PC-9 (cell line): Measurements from ENCODE around the gene RNLS. TPM values are rescaled to one million over a fixed set of nuclear protein-coding genes. Genes with fewer than 3 reads are reported as not detected.
"Not testable (repeated sequence)": the region's sequence is repeated elsewhere in the genome, so short reads cannot be mapped to it uniquely, and the experiment has no call there.

Experiments
- BruUV-seq: library from RNA; stranded (reverse); fragments of 400-500 nt; replicated peaks from 2 replicates; lab custom pipeline; 2021; lab: Mats Ljungman, UMichigan
- CTCF ChIA-PET: fragments of 300-600 bp; sonication (Branson Sonifier 250); formaldehyde crosslinking; loops from one replicate; lab custom pipeline; 2022; ENCODE audit warnings: antibody characterized with exemption; lab: Charles Lee
- POLR2A ChIA-PET: fragments of 300-600 bp; sonication (Branson Sonifier 250); formaldehyde crosslinking; loops from one replicate; lab custom pipeline; 2022; ENCODE audit warnings: antibody characterized with exemption; ENCODE audit not compliant: unreplicated experiment; lab: Charles Lee
- DNase-seq, 2 experiments: peaks; one replicate each; pipeline versions ENCODE4 v3.0.0 to v3.0.0-alpha.2; 2015 to 2022; ENCODE audit warnings: mixed read lengths in 1 of 2
- H2AFZ ChIP-seq: fragments of 200-600 bp; sonication (generic); 2 replicates; pipeline ENCODE4 v1.8.1; 2017; ENCODE audit warnings: antibody characterized with exemption
- H3F3A ChIP-seq: fragments of 200-600 bp; sonication (generic); 2 replicates; pipeline ENCODE4 v1.8.1; 2017; ENCODE audit warnings: antibody characterized with exemption, mild to moderate bottlenecking, low read depth; ENCODE audit not compliant: insufficient read depth
- H3K27ac ChIP-seq: fragments of 200-600 bp; sonication (generic); 2 replicates; pipeline ENCODE4 v1.6.1; 2016; ENCODE audit warnings: mixed run types
- H3K27me3 ChIP-seq: fragments of 200-600 bp; sonication (generic); 2 replicates; pipeline ENCODE4 v1.6.1; 2016; ENCODE audit warnings: low read depth, mixed run types; ENCODE audit not compliant: insufficient read depth
- H3K36me3 ChIP-seq: fragments of 200-600 bp; sonication (generic); 2 replicates; pipeline ENCODE4 v1.6.1; 2016; ENCODE audit warnings: low read depth, mixed run types
- H3K4me1 ChIP-seq: fragments of 200-600 bp; sonication (generic); replicated peaks from 2 replicates; pipeline ENCODE4 v1.6.1; 2016; ENCODE audit warnings: mixed run types; ENCODE audit not compliant: insufficient read depth
- H3K4me2 ChIP-seq: fragments of 200-600 bp; sonication (generic); 2 replicates; pipeline ENCODE4 v1.6.1; 2017; ENCODE audit warnings: mixed run types
- H3K4me3 ChIP-seq: fragments of 200-600 bp; sonication (generic); 2 replicates; pipeline ENCODE4 v1.6.1; 2016; ENCODE audit warnings: mixed run types
- H3K79me2 ChIP-seq: fragments of 200-600 bp; sonication (generic); 2 replicates; pipeline ENCODE4 v1.6.1; 2017; ENCODE audit warnings: low read depth, mixed run types
- H3K9me2 ChIP-seq: fragments of 200-600 bp; sonication (generic); 2 replicates; pipeline ENCODE4 v1.8.1; 2017; ENCODE audit warnings: mild to moderate bottlenecking; ENCODE audit not compliant: insufficient read depth
- H3K9me3 ChIP-seq: fragments of 200-600 bp; sonication (generic); 2 replicates; pipeline ENCODE4 v1.8.1; 2016; ENCODE audit warnings: low read depth; ENCODE audit not compliant: insufficient read depth
- H4K20me1 ChIP-seq: fragments of 200-600 bp; sonication (generic); 2 replicates; pipeline ENCODE4 v1.8.1; 2017; ENCODE audit not compliant: insufficient read depth
- CTCF ChIP-seq: fragments of 200-600 bp; sonication (generic); conservative IDR thresholded peaks from 2 replicates; pipeline ENCODE4 v1.6.1; 2017; ENCODE audit warnings: mixed run types, antibody characterized with exemption, mild to moderate bottlenecking, moderate library complexity
- EZH2 ChIP-seq: fragments of 200-600 bp; sonication (generic); IDR thresholded peaks from 2 replicates; pipeline ENCODE4 v1.8.0; 2017; ENCODE audit warnings: antibody characterized with exemption, low read depth
- intact Hi-C: fragments of 100-400 bp; cut with micrococcal nuclease; formaldehyde crosslinking; loops from one replicate; pipeline ENCODE4 v1.10.0; 2022; ENCODE audit not compliant: unreplicated experiment
- total RNA-seq: library from RNA; stranded (reverse); gene quantifications from 2 replicates; pipeline ENCODE4 v1.2.3, GENCODE V29; 2021

RNLS gene
- total RNA-seq, 1 experiment from 2014 or later = not detected

- Histone ChIP-seq H3K4me2 (no peak overlapping the region), H4K20me1 (no peaks in the 10 kb centered on the region), H3K36me3 (no peaks in the 10 kb centered on the region), H3F3A (no peaks in the 10 kb centered on the region), H2AFZ (no peak overlapping the region), H3K27me3 (no peaks in the 10 kb centered on the region), H3K9me2 (no peaks in the 10 kb centered on the region), H3K79me2 (no peaks in the 10 kb centered on the region), H3K4me1 (no peaks in the 10 kb centered on the region), H3K9me3 (no peaks in the 10 kb centered on the region), H3K27ac (no peak overlapping the region), H3K4me3 (no peak overlapping the region)
- TF ChIP-seq CTCF (no peak), EZH2 (no peak)
- intact Hi-C loops = no loop called here
- no peak for DNase-seq
- no TSS peak for BruUV-seq
- POLR2A ChIA-PET = interaction anchor here (0.7 kb wide), 2 partner anchors 11 to 374 kb away, joined by 5 to 22 read pairs; no protein-coding TSS in a partner anchor
- CTCF ChIA-PET = no interaction called here
Measured at GRCh38 chr10:88490231-88490980, 92.7 kb downstream of the RNLS start.

- Histone ChIP-seq H3F3A (no peaks in the 10 kb centered on the region), H4K20me1 (no peaks in the 10 kb centered on the region), H3K79me2 (no peaks in the 10 kb centered on the region), H3K27me3 (no peaks in the 10 kb centered on the region), H3K4me2 (no peak overlapping the region), H3K36me3 (no peaks in the 10 kb centered on the region), H2AFZ (no peak overlapping the region), H3K9me2 (no peaks in the 10 kb centered on the region; the same call in 1 of the 2 replicates), H3K4me3 (no peak overlapping the region), H3K9me3 (no peaks in the 10 kb centered on the region), H3K27ac (no peak overlapping the region), H3K4me1 (no peaks in the 10 kb centered on the region)
- no peak for TF ChIP-seq EZH2
- no peak for TF ChIP-seq CTCF
- BruUV-seq = no TSS peak
- POLR2A ChIA-PET = no interaction called here
- no peak for DNase-seq
- CTCF ChIA-PET = no interaction called here
- intact Hi-C loops = no loop called here
Measured at GRCh38 chr10:88489107-88489506, 94.0 kb downstream of the RNLS start.

GRCh38 chr10:88486816-88487215 is 96.3 kb downstream of the RNLS start:
- H3K4me3 ChIP-seq, CTCF ChIA-PET, H3K36me3 ChIP-seq, H4K20me1 ChIP-seq, POLR2A ChIA-PET, H3K27ac ChIP-seq, H3F3A ChIP-seq, H3K4me2 ChIP-seq, H3K27me3 ChIP-seq, H3K79me2 ChIP-seq, H3K4me1 ChIP-seq, H3K9me2 ChIP-seq, BruUV-seq, H2AFZ ChIP-seq, H3K9me3 ChIP-seq, DNase-seq, intact Hi-C loops: not testable (repeated sequence)
